D721Med (cell line): ENCODE data around the gene SNRNP48.

Experiments
- DNase-seq: peaks from one replicate; pipeline ENCODE4 v3.0.0; 2011; ENCODE audit warnings: low spot score; ENCODE audit not compliant: insufficient read length
- FAIRE-seq: peaks from 2 replicates; lab custom pipeline; 2011; peaks lifted over from hg19 to GRCh38; lab: Jason Lieb, UNC
- CTCF ChIP-seq: IDR thresholded peaks from 2 replicates; pipeline ENCODE4 v1.5.1; 2012; ENCODE audit warnings: mild to moderate bottlenecking, control low read depth; ENCODE audit not compliant: insufficient read depth; ENCODE audit errors: missing control alignments

Gene SNRNP48

GRCh38 chr6:7640607-7641577 lies 50.9 kb downstream of the SNRNP48 start:
- no peak for FAIRE-seq
- no peak for TF ChIP-seq CTCF
- no peak for DNase-seq

GRCh38 chr6:7642791-7643190 lies 52.8 kb downstream of the SNRNP48 start:
- FAIRE-seq (no peak), DNase-seq (no peak)
- no peak for TF ChIP-seq CTCF

- DNase-seq (no peak), FAIRE-seq (no peak)
- TF ChIP-seq CTCF, result no peak
These were observed 54.4 kb downstream of the SNRNP48 start for GRCh38 chr6:7644417-7644816.

- no peak for FAIRE-seq
- DNase-seq, result no peak
- TF ChIP-seq CTCF, result no peak
These were observed 56.4 kb downstream of the SNRNP48 start for GRCh38 chr6:7646394-7646793.

GRCh38 chr6:7647504-7647903 lies 57.5 kb downstream of the SNRNP48 start:
- DNase-seq, result no peak
- no peak for TF ChIP-seq CTCF
- no peak for FAIRE-seq

- FAIRE-seq (no peak), DNase-seq (no peak)
- TF ChIP-seq CTCF, result no peak
These were observed 59.2 kb downstream of the SNRNP48 start for GRCh38 chr6:7649037-7649810.
